PFSK-1 (cell line): ENCODE measurements around the gene CDKN2D.

Experiments used
- POLR2AphosphoS5 ChIP-seq: IDR thresholded peaks from 2 replicates; pipeline ENCODE4 v1.6.1; 2012; ENCODE audit warnings: low read depth, mild to moderate bottlenecking, control low read depth, low read length, moderate library complexity
- SIN3A ChIP-seq: IDR thresholded peaks from 2 replicates; pipeline ENCODE4 v1.6.1; 2012; ENCODE audit warnings: mild to moderate bottlenecking, low read length, moderate library complexity, borderline replicate concordance; ENCODE audit not compliant: insufficient read depth
- TAF1 ChIP-seq: IDR thresholded peaks from 2 replicates; pipeline ENCODE4 v1.6.1; 2012; ENCODE audit warnings: low read length, control low read depth, borderline replicate concordance; ENCODE audit not compliant: insufficient read depth
- TF ChIP-seq, protein P1 (sequence below), 2 experiments: IDR thresholded peaks; 2 replicates each; pipeline versions ENCODE4 v1.6.1 to v1.8.0; 2011 to 2012; ENCODE audit warnings: low read depth in 2 of 2, low read length in 2 of 2, control low read depth in 1 of 2, inconsistent platforms in 1 of 2, mild to moderate bottlenecking in 1 of 2, moderate library complexity in 1 of 2; ENCODE audit not compliant: insufficient read depth in 1 of 2

DNA sequence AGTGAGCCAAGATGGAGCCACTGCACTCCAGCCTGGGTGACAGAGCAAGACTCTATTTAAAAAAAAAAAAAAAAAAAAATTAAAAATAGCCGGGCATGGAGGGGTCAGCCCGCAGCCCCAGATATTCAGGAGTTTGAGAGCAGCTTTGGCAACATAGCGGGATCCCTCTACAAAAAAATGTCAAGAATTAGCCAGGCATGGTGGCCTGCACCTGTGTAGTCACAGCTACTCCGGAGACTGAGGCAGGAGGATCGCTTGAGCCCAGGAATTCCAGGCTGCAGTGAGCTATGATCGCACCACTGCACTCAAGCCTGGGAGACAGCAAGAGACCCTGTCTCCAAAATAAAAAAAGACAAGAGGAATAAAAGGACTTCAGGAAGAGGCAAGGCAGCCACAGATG lies 17.6 kb upstream of the CDKN2D start:
- TF ChIP-seq POLR2AphosphoS5: no peak
- no peak for TF ChIP-seq TAF1
- TF ChIP-seq, protein P1, sequence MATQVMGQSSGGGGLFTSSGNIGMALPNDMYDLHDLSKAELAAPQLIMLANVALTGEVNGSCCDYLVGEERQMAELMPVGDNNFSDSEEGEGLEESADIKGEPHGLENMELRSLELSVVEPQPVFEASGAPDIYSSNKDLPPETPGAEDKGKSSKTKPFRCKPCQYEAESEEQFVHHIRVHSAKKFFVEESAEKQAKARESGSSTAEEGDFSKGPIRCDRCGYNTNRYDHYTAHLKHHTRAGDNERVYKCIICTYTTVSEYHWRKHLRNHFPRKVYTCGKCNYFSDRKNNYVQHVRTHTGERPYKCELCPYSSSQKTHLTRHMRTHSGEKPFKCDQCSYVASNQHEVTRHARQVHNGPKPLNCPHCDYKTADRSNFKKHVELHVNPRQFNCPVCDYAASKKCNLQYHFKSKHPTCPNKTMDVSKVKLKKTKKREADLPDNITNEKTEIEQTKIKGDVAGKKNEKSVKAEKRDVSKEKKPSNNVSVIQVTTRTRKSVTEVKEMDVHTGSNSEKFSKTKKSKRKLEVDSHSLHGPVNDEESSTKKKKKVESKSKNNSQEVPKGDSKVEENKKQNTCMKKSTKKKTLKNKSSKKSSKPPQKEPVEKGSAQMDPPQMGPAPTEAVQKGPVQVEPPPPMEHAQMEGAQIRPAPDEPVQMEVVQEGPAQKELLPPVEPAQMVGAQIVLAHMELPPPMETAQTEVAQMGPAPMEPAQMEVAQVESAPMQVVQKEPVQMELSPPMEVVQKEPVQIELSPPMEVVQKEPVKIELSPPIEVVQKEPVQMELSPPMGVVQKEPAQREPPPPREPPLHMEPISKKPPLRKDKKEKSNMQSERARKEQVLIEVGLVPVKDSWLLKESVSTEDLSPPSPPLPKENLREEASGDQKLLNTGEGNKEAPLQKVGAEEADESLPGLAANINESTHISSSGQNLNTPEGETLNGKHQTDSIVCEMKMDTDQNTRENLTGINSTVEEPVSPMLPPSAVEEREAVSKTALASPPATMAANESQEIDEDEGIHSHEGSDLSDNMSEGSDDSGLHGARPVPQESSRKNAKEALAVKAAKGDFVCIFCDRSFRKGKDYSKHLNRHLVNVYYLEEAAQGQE (IDR thresholded peaks at IDR 0.05; ENCODE audit: insufficient read depth in 1 of 2, low read depth in 2 of 2, low read length in 2 of 2): no peak
- TF ChIP-seq SIN3A: no peak
